GM19351 (cell line): ENCODE results near the gene RUBCNL.

Experiments
- ATAC-seq: cut with Tn5 transposase; IDR thresholded peaks from one replicate; pipeline ENCODE4 v1.9.1; 2021; ENCODE audit warnings: mild to moderate bottlenecking, moderate library complexity; ENCODE audit not compliant: unreplicated experiment

Gene RUBCNL

GRCh38 chr13:46313024-46313423 lies 74.0 kb downstream of the RUBCNL start:
- ATAC-seq: no peak

GRCh38 chr13:46311217-46311616 lies 75.8 kb downstream of the RUBCNL start:
- no peak for ATAC-seq

- ATAC-seq: no peak
Observed at GRCh38 chr13:46310066-46310465, 77.0 kb downstream of the RUBCNL start.

- ATAC-seq: no peak
Observed at GRCh38 chr13:46307554-46307953, 79.5 kb downstream of the RUBCNL start.

GRCh38 chr13:46304546-46304945 lies 82.5 kb downstream of the RUBCNL start:
- no peak for ATAC-seq

- no peak for ATAC-seq
Observed at GRCh38 chr13:46303742-46304385, 83.2 kb downstream of the RUBCNL start.

- no peak for ATAC-seq
Observed at GRCh38 chr13:46297361-46297811, 89.7 kb downstream of the RUBCNL start.

GRCh38 chr13:46296921-46297320 lies 90.1 kb downstream of the RUBCNL start:
- no peak for ATAC-seq

- peak; percentile 29 for ATAC-seq
Observed at GRCh38 chr13:46296115-46296822, 90.8 kb downstream of the RUBCNL start.

- ATAC-seq: peak; percentile 88
Observed at GRCh38 chr13:46295491-46296114, 91.4 kb downstream of the RUBCNL start.

GRCh38 chr13:46293436-46293835 lies 93.6 kb downstream of the RUBCNL start:
- no peak for ATAC-seq
